ENCODE data around the gene EBF3. TPM values are rescaled to one million over a fixed set of nuclear protein-coding genes. Genes with fewer than 3 reads are reported as not detected.

EBF3 gene
- total and polyA plus RNA-seq, 2 experiments from 2014 or later, result 0.27 to 0.49 TPM

GRCh38 chr10:129842031-129842430 is 122.0 kb downstream of the EBF3 start (continued):
- no peak for TF ChIP-seq ZNF462 (CRISPR knock-in tag; IDR thresholded peaks at IDR 0.05)

GRCh38 chr10:129841590-129841989 is 122.5 kb downstream of the EBF3 start:
- peaks cover 20% of the 10 kb centered on the region for H3K4me1 Mint-ChIP-seq
- H4K20me1 ChIP-seq (replicated peaks; ENCODE audit: insufficient read depth), result no peaks in the 10 kb centered on the region
- H3K79me2 ChIP-seq (replicated peaks; ENCODE audit: insufficient read depth), result no peaks in the 10 kb centered on the region
- no peak overlapping the region for H3K27ac ChIP-seq (ENCODE audit: low read depth)
- no peak overlapping the region for H3K4me3 Mint-ChIP-seq
- no peak overlapping the region for H2AFZ ChIP-seq
- no peaks in the 10 kb centered on the region for H3K9me3 Mint-ChIP-seq
- peaks cover 1% of the 10 kb centered on the region for H3K27me3 Mint-ChIP-seq (ENCODE audit: insufficient read depth, low read depth, poor library complexity)
- no peaks in the 10 kb centered on the region for H3K36me3 ChIP-seq (ENCODE audit: insufficient read depth)
- no peaks in the 10 kb centered on the region for H3F3A ChIP-seq (replicated peaks; ENCODE audit: low read depth)
- ATAC-seq (no peak), DNase-seq (ENCODE audit: low spot score) (no peak)
- TF ChIP-seq EZH2 (IDR thresholded peaks at IDR 0.05; ENCODE audit: low read depth, unreplicated experiment), result no peak
- TF ChIP-seq EZH2phosphoT487 (IDR thresholded peaks at IDR 0.05; ENCODE audit: unreplicated experiment), result no peak
- no peak for TF ChIP-seq JUNB (IDR thresholded peaks at IDR 0.05; ENCODE audit: unreplicated experiment)
- no peak for TF ChIP-seq ZNF462 (CRISPR knock-in tag; IDR thresholded peaks at IDR 0.05)
- TF ChIP-seq ETS1 (IDR thresholded peaks at IDR 0.05), result no peak
- TF ChIP-seq CREB1 (CRISPR knock-in tag; IDR thresholded peaks at IDR 0.05; ENCODE audit: low read depth), result no peak
- no peak for TF ChIP-seq STAT1 (IDR thresholded peaks at IDR 0.05; ENCODE audit: unreplicated experiment)
- no peak for TF ChIP-seq POLR2AphosphoS5 (IDR thresholded peaks at IDR 0.05; ENCODE audit: low read depth)
- TF ChIP-seq ZNF114 (CRISPR knock-in tag; IDR thresholded peaks at IDR 0.05), result no peak
- no peak overlapping the region for H3K4me3 ChIP-seq
- no peaks in the 10 kb centered on the region for H3K27me3 ChIP-seq (ENCODE audit: insufficient read depth)
- no peak overlapping the region for H3K27ac Mint-ChIP-seq
- H3K4me1 ChIP-seq (ENCODE audit: insufficient read depth), result no peaks in the 10 kb centered on the region
- H3K4me2 ChIP-seq, result no peak overlapping the region
- no peaks in the 10 kb centered on the region for H3K36me3 Mint-ChIP-seq (ENCODE audit: low read depth)
- H3K9me2 ChIP-seq (ENCODE audit: insufficient read depth), result no peaks in the 10 kb centered on the region
